Activated CD4-positive, CD25-positive, alpha-beta regulatory T cell treated with anti-CD3 and anti-CD28 coated beads, Interleukin-2, amount 50 U/mL, for 16 hours (primary cell): ENCODE results near the gene IGFBPL1.
"Not testable (repeated sequence)": the region's sequence is repeated elsewhere in the genome, so short reads cannot be mapped to it uniquely, and the experiment has no call there.

Experiments
- DNase-seq: peaks from one replicate; pipeline ENCODE4 v3.0.0-alpha.2; 2020; ENCODE audit warnings: low read depth, low spot score

IGFBPL1 gene

DNA sequence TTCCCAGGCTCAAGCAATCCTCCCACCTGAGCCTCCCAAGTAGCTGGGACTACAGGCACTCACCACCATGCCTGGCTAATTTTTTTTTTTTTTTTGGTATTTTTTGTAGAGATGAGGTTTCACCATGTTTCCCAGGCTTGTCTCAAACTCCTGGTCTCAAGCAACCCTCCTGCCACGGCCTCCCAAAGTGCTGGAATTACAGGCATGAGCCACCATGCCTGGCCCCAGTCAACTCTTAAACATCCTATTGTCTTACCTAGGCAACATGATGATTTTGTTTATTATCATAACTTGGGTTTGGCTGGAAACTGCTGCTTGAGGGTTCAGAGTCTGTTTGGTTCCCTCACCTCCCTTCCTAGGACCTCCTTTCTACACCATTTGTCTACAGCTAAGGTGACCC lies 25.1 kb downstream of the IGFBPL1 start:
- not testable (repeated sequence) for DNase-seq

DNA sequence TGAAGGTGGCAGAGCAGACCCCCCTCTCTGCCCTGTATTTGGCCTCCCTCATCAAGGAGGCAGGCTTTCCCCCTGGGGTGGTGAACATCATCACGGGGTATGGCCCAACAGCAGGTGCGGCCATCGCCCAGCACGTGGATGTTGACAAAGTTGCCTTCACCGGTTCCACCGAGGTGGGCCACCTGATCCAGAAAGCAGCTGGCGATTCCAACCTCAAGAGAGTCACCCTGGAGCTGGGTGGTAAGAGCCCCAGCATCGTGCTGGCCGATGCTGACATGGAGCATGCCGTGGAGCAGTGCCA lies 27.9 kb downstream of the IGFBPL1 start:
- DNase-seq = no peak

DNA sequence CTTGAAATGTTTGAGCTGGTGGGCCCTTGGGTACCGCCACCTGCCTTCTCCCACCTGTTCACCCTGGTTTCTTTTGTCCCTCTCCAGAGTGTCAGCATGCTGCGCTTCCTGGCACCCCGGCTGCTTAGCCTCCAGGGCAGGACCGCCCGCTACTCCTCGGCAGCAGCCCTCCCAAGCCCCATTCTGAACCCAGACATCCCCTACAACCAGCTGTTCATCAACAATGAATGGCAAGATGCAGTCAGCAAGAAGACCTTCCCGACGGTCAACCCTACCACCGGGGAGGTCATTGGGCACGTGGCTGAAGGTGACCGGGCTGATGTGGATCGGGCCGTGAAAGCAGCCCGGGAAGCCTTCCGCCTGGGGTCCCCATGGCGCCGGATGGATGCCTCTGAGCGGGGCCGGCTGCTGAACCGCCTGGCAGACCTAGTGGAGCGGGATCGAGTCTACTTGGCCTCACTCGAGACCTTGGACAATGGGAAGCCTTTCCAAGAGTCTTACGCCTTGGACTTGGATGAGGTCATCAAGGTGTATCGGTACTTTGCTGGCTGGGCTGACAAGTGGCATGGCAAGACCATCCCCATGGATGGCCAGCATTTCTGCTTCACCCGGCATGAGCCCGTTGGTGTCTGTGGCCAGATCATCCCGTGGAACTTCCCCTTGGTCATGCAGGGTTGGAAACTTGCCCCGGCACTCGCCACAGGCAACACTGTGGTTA lies 28.4 kb downstream of the IGFBPL1 start:
- DNase-seq = no peak

DNA sequence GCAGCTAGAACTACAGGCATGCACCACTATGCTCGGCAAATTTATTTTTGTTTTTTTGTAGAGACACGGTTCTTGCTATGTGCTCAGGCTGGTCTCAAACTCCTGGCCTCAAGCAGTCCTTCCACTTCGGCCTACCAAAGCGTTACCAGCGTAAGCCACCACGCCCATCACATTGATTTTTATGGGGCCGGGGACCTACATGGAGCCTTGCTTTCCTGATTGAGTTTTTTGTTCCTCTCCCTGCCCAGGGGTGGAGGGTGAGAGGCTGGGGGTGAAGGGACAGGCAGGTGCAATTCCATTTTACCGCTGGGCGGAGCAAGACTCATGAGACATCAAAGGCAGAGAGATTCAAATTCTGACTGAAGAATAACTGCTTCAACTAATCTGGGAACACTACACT lies 29.8 kb downstream of the IGFBPL1 start:
- no peak for DNase-seq

DNA sequence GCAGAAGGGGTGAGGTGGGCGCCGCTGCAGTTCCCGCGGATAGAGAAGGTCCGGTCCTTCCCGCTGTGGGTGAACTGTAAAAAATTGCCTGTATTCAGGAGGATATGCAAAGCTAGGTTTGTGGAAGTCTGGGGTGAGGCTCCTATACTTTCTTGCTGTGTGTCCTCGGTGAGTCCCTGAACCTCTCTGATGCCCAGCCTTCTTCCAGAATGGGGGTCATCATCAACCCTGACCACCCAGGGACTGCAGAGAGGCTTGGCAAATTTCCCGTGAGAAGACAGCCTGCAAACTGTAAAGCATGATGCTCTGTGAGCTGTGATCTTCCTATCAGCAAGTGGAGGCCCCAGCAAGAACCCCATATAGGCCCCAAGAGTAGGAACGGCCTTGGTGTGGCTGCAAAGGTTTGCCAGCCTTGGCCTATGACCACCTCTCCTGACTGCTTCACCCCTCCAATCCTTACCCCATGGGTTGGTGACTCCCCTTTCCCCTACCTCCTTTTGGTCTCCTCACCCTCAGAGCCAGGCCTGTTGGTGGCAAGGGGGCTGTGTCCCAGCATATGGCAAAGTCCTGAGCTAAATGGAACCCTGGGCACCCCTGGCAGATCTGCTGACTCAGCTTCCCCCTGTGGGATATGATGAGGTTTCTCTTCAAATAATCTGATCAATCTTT lies 31.0 kb downstream of the IGFBPL1 start:
- no peak for DNase-seq

DNA sequence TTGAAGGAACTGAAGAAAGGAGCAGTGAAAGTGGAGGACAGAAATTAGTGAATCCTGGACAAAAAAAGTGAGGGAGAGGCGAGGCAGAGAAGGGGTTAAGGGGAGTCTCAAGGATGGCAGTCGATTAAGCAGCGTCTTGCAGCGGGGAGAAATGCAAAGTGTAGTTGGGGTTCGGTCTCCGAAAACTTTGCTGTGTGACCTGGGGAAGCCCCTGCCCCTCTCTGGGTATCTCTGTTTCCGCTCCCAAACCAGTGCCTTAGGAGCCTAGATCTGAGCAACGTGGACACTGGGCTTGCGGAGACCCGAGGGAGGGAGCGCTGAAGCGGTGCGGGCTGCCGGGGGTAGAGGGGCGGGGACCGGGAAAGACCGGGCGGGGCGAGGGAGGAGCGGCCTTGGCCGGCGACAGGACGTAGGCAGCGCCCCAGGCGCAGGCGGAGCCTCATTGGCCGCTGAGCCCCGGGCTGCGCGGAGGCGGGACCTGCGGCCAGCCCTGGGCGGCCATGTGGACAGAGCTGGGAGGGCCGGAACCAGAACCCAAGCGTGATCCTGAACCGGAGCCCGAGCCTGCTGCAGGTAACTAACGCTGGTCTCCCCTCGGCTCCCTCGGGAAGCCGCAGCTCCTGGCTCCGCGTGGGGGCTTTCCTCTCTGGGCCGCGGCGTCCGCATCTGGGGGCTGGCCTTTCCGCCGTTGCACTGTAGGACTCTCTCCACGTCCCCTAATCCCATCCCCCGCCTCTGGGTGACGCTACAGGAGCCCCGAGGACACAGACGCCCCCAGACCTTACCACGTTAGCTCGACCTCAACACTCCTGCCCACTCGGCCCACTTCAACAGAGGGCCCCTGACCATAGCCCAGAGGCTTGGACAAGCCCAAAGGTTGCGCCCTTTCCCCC lies 31.8 kb downstream of the IGFBPL1 start, which contains the start of gene ALDH1B1:
Gene ALDH1B1, plus strand, starts transcription at position 468 of the 893 bp plus-strand sequence. CDS start 3,047 bp downstream, outside the sequence.
- DNase-seq = peak; percentile 37

DNA sequence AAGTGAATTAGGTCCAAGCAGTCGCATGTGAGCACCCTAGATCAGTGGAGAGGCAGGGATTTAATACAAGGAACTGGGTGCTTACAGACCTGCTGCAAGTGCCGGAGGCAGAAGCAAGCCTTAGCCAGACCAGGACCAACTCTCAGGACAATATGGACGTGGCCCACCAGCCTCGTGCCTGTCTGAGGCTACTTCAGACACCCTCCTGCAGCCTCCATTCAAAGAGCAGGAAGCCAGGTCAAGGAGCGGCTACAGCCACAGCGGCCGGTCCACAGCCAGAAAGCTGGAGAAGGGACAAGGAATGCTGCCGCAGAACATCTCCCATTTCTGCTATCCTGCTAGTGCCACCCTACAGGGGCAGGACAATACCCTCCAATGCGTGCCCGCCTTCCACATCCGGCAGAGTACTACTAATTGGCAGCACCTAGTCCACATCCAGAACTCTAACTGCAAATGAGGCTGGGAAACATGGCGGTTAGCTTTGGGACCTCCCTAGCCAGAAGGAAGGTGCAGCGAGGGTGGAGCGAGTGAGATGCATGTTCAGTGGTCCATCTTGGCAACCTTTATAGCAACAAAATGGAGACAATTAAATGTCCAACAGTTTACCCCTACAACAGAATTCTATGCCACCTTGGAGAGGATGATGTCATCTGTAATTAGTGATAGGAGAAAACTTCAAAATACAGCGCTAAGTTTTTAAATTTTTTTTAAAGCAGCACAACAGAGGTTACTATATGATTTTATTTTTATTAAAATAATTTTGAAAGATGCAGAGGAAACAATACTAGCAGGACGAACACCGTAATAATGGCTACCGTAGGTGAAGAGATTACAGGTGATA lies 32.8 kb downstream of the IGFBPL1 start:
- no peak for DNase-seq

DNA sequence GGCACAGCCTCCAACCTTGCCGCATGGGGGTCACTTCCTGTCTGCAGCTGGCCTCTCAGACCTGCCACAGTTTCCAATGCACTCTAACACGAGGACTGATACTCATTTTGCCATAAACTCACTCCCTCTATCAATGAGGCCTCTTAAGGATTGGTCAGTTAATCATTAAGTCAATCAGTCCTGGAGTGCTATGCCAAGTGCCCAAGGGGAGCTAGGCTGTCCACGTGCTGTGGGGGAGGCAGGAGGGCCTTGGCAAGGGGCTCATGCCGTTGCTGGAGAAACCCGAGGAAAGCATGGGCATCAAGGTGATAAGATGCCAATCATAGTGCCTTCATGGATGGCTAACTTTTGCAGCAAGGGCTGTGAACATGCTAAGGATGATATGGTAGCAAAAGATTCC lies 33.4 kb downstream of the IGFBPL1 start:
- no peak for DNase-seq

DNA sequence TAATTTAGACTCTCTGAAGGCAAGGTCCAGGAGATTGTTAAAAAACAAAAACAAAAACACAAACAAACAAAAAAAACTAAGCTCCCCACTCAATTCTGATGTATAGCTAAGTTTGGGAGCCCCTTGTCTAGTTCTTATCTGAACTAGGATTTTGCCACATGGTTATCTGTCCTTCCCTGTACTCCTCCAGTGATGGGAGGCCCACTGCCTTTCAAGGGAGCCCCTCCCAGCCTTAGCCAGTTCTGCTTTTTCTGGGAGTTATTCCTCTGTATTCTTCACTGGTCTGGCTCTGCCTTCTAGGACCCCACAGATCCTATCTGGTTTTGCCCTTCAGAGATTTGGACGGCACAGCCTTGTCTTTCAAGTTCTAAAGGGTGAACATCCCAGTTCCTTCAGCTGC lies 33.8 kb downstream of the IGFBPL1 start:
- no peak for DNase-seq

DNA sequence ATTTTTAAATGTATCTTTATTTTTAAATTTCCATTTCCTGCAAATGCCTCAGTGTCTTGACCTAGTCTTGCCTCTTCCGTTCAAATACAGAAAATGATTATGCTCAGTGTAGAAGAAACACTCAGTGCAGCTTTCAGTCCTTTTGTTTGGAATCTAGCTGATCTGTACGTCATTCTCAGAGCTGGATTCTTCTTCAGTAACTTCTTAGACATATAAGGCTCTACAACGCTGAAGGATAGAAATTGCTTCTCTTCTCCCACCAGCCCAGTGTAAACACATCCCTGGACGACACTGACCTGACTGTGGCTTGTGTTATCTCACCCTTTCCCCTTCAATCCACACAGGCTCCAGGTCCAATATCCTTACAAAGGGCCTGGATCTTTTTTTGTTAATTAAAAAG lies 34.9 kb downstream of the IGFBPL1 start:
- no peak for DNase-seq

DNA sequence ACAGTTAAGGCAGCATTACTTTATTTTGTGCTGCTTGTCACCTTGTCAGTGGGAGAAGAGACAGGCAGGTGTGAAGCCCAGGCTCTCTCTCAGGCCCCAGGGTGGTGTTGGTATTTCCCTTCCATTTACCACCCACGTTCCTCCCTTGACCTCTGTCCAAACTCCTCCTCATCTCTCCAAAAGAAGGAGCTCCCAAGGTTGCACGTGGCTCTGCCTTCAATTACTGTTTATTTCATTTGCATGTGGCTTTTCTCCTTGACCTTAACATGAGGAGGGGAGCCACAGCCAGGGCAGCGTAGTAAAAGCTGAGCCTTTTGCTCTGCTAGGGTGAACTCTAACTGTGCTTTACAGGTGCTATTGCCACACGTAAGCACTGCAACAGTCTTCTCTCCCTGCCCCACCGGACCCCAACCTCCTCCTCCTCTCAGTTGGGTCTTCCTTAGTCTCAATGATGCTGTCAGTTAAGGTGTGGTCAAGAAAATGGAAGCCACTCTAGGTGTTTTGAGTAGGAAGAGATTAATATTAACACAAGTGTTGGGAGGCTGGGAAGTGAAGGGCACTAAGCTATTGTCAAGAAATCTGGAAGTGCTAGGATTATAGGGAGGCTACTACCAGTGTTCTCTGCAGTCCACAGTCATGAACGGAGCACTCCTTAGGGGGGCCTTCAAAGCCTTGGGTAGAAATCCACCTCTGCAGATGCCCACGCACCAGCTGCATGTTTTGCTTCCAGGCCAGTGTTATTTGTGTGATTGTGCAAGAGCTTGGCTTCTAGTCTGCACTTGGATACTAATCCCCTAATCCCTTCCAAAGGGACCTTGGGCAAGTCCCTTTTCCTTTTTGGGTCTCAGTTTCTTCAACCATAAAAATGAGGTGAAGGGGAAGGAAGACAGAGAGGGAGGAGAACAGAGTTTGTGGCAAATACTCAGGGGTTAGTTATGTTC lies 35.7 kb downstream of the IGFBPL1 start:
- no peak for DNase-seq

DNA sequence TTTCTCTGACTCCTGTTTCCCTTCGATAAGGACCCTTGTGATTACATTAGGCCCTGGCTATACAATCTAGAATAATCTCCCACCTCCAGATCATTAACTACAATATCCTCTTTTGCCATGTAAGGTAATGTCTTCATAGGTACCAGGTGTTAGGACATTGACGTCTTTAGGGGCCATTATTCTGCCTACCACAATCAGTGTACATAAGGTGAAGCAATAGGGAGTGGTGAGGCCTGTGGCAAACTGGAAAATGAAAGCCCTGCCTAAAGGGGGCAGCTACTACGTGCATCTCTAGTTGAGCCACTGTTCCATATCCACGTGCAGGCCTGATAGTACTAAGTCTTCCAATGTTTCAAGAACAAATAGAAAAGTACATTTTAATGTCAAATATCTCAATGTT lies 36.5 kb downstream of the IGFBPL1 start:
- no peak for DNase-seq

DNA sequence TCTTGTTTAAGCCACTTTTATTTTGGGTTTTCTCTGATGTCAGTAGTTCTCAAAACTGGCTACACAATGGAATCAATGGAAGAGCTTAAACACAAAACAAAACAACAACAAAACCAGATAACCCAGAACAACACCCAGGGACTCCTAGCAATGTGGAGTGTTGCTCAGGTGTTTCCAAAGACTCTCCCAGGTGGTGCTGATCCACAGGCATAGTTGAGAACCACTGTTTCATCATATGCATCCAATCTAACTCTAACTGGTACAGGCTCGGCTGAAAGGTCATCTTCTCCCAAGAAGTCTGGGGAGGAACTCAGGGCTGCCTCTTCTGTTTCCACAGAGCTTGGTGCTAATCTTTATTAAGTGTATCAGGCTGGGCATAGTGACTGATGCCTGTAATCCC lies 37.2 kb downstream of the IGFBPL1 start:
- no peak for DNase-seq

DNA sequence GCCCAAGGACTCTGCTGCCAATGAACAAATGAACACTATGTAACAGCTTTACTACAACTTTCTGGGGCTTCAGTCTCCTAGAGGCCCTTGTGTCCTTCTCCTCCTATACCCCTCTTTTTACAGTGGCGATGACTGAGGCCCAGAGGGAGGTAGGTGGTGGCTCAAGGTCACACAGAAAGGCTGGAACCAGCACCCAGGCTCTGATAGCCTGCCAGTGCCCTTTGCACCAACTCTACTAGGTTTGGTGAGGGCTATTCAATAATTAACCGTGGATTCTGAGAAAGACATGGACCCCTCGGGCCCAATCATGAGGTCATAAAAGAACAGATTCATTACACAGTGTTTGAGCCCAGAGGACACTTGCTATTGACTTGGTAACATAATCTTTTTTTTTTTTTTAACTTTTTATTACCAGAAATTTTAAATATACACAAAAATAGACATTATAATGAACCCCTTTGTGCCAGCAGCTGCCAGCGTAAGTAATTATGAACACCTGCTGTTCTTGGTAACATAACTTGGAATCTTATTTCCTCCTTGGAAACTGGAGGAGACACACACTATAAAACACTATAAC lies 37.8 kb downstream of the IGFBPL1 start:
- no peak for DNase-seq

DNA sequence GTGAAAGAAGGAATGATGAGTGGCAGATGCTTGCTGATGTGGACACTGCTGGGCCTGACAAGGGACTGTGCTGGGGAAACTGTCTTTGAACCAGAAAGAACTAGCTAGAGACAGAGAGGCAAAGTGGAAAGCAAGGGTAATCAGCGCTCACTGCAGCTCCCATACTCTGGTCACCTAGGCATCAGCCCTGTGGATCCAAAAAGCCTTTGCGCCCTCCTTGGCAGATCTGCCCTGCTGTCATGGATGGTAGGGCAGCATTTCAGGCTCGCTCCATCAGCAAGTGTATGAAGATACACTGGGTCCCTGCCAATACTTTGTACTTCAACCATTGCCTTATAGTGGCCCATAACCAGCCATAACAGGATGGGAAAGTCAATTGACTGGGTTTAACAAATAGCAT lies 38.4 kb downstream of the IGFBPL1 start:
- no peak for DNase-seq

DNA sequence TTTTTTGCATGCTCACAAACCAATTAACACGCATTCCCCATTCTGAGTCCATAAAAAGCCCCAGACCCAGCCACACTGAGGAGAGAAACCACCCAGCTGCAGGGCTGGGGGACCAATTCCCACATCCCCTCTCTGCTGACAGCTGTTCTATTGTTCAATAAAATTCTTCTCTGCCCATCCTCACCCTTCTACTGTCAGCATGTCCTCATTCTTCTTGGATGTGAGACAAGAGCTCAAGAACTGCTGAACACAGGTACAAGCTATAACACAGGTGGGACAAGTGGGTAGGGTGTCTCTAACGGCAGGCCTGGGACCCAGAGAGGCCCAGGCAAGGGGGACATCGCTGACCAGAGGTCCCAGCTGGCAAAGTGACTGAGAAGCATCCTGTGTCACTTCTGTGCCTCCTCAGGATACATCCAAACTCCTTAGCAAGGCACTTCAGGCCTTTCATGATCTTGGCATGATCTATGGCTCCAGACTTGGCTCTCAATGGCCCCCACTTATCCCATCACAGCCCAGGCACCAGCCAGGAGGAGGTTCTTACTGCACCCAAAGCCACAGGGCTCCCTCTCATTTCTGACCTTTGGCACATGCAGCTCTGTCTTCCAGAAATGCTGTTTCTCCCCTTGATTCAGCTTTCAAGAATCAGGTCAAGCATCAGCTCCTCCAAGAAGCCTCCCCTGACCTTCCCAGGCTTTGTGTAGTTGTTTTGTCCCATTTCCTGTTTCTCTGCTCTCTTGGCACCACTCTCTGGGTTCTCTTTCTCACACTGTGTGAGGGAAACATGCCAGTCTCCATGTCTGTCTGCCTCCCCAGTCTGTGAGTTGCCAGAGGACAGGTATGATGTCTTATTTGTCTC lies 39.0 kb downstream of the IGFBPL1 start:
- DNase-seq = no peak

DNA sequence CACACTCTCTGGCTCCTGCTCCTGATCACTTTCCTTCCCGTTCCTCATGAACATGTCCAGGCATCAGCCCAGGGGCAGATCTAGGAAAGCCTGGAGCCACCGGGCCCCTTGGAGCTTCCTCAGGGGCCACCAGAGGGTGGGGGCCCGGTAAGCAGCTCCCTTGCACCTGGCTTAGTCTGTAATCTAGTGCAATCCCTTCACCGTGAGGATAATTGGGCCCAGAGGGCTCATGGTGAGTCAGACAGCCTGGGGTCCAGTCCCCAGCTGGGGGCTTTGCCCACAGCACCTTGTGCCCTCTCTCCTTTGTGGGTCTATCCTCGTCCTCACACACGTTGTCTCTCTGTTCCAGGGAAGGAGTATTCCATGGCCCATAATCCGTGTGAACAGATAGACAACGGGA lies 42.1 kb downstream of the IGFBPL1 start:
- no peak for DNase-seq

DNA sequence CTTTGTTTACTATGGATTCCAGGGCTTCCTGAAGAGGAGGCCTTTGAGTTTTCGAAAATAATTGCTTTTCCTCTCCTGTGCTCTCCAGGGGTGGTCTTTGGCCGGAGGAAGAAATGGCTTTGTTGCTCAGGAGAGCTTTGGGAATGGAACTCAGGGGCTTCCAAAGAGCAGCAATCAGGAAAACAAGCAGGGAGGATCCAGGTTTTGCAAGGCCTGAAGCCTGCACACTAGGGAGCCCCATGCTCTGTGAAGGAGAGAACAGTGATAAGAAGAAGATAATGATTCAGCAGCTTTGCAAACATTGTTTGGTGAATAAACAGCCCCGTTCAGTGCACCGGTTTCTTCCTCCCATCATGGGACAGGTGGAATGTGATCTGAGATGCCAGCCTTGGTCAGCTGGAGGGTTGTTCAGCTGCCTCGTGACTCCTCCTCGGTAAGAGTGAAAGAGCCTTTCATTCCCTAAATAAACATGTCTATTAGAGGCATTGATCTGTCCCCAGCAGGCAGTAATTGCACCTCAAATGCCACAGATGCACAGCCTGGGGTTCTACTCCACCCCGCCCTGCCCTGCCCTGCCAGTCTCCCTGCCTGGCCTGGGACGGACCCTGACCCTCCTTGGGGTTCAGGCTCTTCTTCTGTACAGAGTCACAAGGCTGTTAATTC lies 43.3 kb downstream of the IGFBPL1 start:
- DNase-seq = no peak
